Activated CD8-positive, alpha-beta T cell treated with anti-CD3 and anti-CD28 coated beads, Interleukin-2, amount 10 ng/mL, durations not matched to agents 7 days and 5 days (primary cell): ENCODE data around the gene TPPP. TPM values are rescaled to one million over a fixed set of nuclear protein-coding genes. Genes with fewer than 3 reads are reported as not detected.

Experiments used
- ATAC-seq: fragments of 150-1000 bp; cut with Tn5 transposase; one replicate; pipeline ENCODE4 v1.10.0; 2021; ENCODE audit warnings: moderate library complexity
- CTCF ChIA-PET: fragments of 350-600 bp; sonication (Branson Sonifier 250); formaldehyde crosslinking; loops from one replicate; lab custom pipeline; 2021; ENCODE audit warnings: antibody characterized with exemption; lab: Charles Lee
- POLR2A ChIA-PET: fragments of 350-600 bp; sonication (Branson Sonifier 250); formaldehyde crosslinking; loops from one replicate; lab custom pipeline; 2021; ENCODE audit warnings: antibody characterized with exemption; lab: Charles Lee
- DNase-seq: peaks from one replicate; pipeline ENCODE4 v3.0.0-alpha.2; 2020
- H3K27ac Mint-ChIP-seq: one replicate; pipeline ENCODE4 v1.8.0; 2021; ENCODE audit warnings: mild to moderate bottlenecking, mixed read lengths
- H3K27me3 Mint-ChIP-seq: one replicate; pipeline ENCODE4 v1.8.0; 2021; ENCODE audit warnings: low read depth, mixed read lengths
- H3K36me3 Mint-ChIP-seq: one replicate; pipeline ENCODE4 v1.8.0; 2021; ENCODE audit warnings: low read depth, mixed read lengths
- H3K4me1 Mint-ChIP-seq: one replicate; pipeline ENCODE4 v1.8.0; 2021; ENCODE audit warnings: low read depth, mixed read lengths
- H3K4me3 Mint-ChIP-seq: one replicate; pipeline ENCODE4 v1.8.0; 2021; ENCODE audit warnings: mild to moderate bottlenecking, mixed read lengths
- H3K9me3 Mint-ChIP-seq: one replicate; pipeline ENCODE4 v1.8.0; 2022; ENCODE audit warnings: mixed read lengths; ENCODE audit not compliant: insufficient read depth
- total RNA-seq, 2 experiments: library from RNA; stranded (reverse); gene quantifications; one replicate each; pipeline ENCODE4 v1.2.3, GENCODE V29; 2021

TPPP gene
- total RNA-seq, 2 experiments from 2014 or later = 0.08 TPM; not detected in 1

- POLR2A ChIA-PET = no interaction called here
These were observed 26.2 kb downstream of the TPPP start for GRCh38 chr5:666816-667498.

GRCh38 chr5:665956-666711 lies 27.0 kb downstream of the TPPP start:
- H3K9me3 Mint-ChIP-seq = no peaks in the 10 kb centered on the region
- no peaks in the 10 kb centered on the region for H3K27me3 Mint-ChIP-seq
- peaks cover 11% of the 10 kb centered on the region for H3K36me3 Mint-ChIP-seq
- no peak overlapping the region for H3K27ac Mint-ChIP-seq
- H3K4me1 Mint-ChIP-seq = no peaks in the 10 kb centered on the region
- H3K4me3 Mint-ChIP-seq = no peak overlapping the region
- no peak for DNase-seq
- ATAC-seq = no peak
- CTCF ChIA-PET = no interaction called here
- POLR2A ChIA-PET = no interaction called here

More at GRCh38 chr5:666816-667498, 26.2 kb downstream of the TPPP start:
- ATAC-seq = no peak
- CTCF ChIA-PET = no interaction called here
- Mint-ChIP-seq H3K4me1 (no peaks in the 10 kb centered on the region), H3K27me3 (no peaks in the 10 kb centered on the region), H3K9me3 (no peaks in the 10 kb centered on the region), H3K36me3 (peaks cover 10% of the 10 kb centered on the region), H3K27ac (no peak overlapping the region), H3K4me3 (no peak overlapping the region)
- no peak for DNase-seq

GRCh38 chr5:665541-665955 lies 27.6 kb downstream of the TPPP start:
- Mint-ChIP-seq H3K27ac (no peak overlapping the region), H3K9me3 (no peaks in the 10 kb centered on the region), H3K27me3 (no peaks in the 10 kb centered on the region), H3K4me1 (no peaks in the 10 kb centered on the region), H3K4me3 (no peak overlapping the region), H3K36me3 (peaks cover 13% of the 10 kb centered on the region)
- no peak for ATAC-seq
- no peak for DNase-seq
- CTCF ChIA-PET = no interaction called here
- POLR2A ChIA-PET = no interaction called here

- H3K27me3 Mint-ChIP-seq = no peaks in the 10 kb centered on the region
- H3K4me3 Mint-ChIP-seq = no peak overlapping the region
- DNase-seq (no peak), ATAC-seq (no peak)
- H3K9me3 Mint-ChIP-seq = no peaks in the 10 kb centered on the region
- peaks cover 18% of the 10 kb centered on the region for H3K36me3 Mint-ChIP-seq
- no peak overlapping the region for H3K27ac Mint-ChIP-seq
- no peaks in the 10 kb centered on the region for H3K4me1 Mint-ChIP-seq
- POLR2A ChIA-PET = no interaction called here
- CTCF ChIA-PET = no interaction called here
These were observed 28.2 kb downstream of the TPPP start for GRCh38 chr5:664994-665360.

- Mint-ChIP-seq H3K27me3 (no peaks in the 10 kb centered on the region), H3K27ac (no peak overlapping the region), H3K36me3 (peaks cover 23% of the 10 kb centered on the region), H3K4me1 (no peaks in the 10 kb centered on the region), H3K4me3 (no peak overlapping the region), H3K9me3 (no peaks in the 10 kb centered on the region)
- ATAC-seq (no peak), DNase-seq (no peak)
- ChIA-PET POLR2A (no interaction called here), CTCF (no interaction called here)
These were observed 28.7 kb downstream of the TPPP start for GRCh38 chr5:664343-664993.

GRCh38 chr5:663436-664342 lies 29.5 kb downstream of the TPPP start:
- ATAC-seq (no peak), DNase-seq (no peak)
- H3K36me3 Mint-ChIP-seq = peaks cover 30% of the 10 kb centered on the region
- H3K4me3 Mint-ChIP-seq = no peak overlapping the region
- ChIA-PET POLR2A (no interaction called here), CTCF (no interaction called here)
- H3K27ac Mint-ChIP-seq = no peak overlapping the region
- H3K9me3 Mint-ChIP-seq = no peaks in the 10 kb centered on the region
- H3K27me3 Mint-ChIP-seq = no peaks in the 10 kb centered on the region
- H3K4me1 Mint-ChIP-seq = no peaks in the 10 kb centered on the region

GRCh38 chr5:662751-663435 lies 30.3 kb downstream of the TPPP start:
- CTCF ChIA-PET = no interaction called here
- no peak for ATAC-seq
- no peaks in the 10 kb centered on the region for H3K27me3 Mint-ChIP-seq
- H3K36me3 Mint-ChIP-seq = peaks cover 34% of the 10 kb centered on the region
- no peaks in the 10 kb centered on the region for H3K9me3 Mint-ChIP-seq
- no peak overlapping the region for H3K4me3 Mint-ChIP-seq
- DNase-seq = no peak
- POLR2A ChIA-PET = no interaction called here
- H3K27ac Mint-ChIP-seq = no peak overlapping the region
- no peaks in the 10 kb centered on the region for H3K4me1 Mint-ChIP-seq

GRCh38 chr5:661891-662750 lies 31.0 kb downstream of the TPPP start:
- H3K9me3 Mint-ChIP-seq = no peaks in the 10 kb centered on the region
- peaks cover 34% of the 10 kb centered on the region for H3K36me3 Mint-ChIP-seq
- H3K4me1 Mint-ChIP-seq = no peaks in the 10 kb centered on the region

GRCh38 chr5:660491-661030 lies 32.6 kb downstream of the TPPP start:
- POLR2A ChIA-PET = no interaction called here
- CTCF ChIA-PET = no interaction called here
- H3K36me3 Mint-ChIP-seq = peaks cover 37% of the 10 kb centered on the region
- ATAC-seq = no peak
- no peaks in the 10 kb centered on the region for H3K27me3 Mint-ChIP-seq
- no peaks in the 10 kb centered on the region for H3K9me3 Mint-ChIP-seq
- H3K27ac Mint-ChIP-seq = no peak overlapping the region
- DNase-seq = no peak
- no peaks in the 10 kb centered on the region for H3K4me1 Mint-ChIP-seq
- H3K4me3 Mint-ChIP-seq = no peak overlapping the region

More at GRCh38 chr5:661891-662750, 31.0 kb downstream of the TPPP start:
- Mint-ChIP-seq H3K4me3 (no peak overlapping the region), H3K27ac (no peak overlapping the region), H3K27me3 (no peaks in the 10 kb centered on the region)
- ChIA-PET CTCF (no interaction called here), POLR2A (interaction anchor here (0.8 kb wide), 1 partner anchor 781 kb away, joined by 3 read pairs; no protein-coding TSS in a partner anchor)
- no peak for DNase-seq
- no peak for ATAC-seq

GRCh38 chr5:659496-660263 lies 33.5 kb downstream of the TPPP start:
- DNase-seq = no peak
- ChIA-PET POLR2A (no interaction called here), CTCF (no interaction called here)
- no peaks in the 10 kb centered on the region for H3K4me1 Mint-ChIP-seq
- peaks cover 38% of the 10 kb centered on the region for H3K36me3 Mint-ChIP-seq
- H3K9me3 Mint-ChIP-seq = no peaks in the 10 kb centered on the region
- no peak overlapping the region for H3K4me3 Mint-ChIP-seq
- H3K27ac Mint-ChIP-seq = no peak overlapping the region
- H3K27me3 Mint-ChIP-seq = no peaks in the 10 kb centered on the region
- no peak for ATAC-seq
